ENCODE results near the gene PCP4. TPM values are rescaled to one million over a fixed set of nuclear protein-coding genes. Genes with fewer than 3 reads are reported as not detected.

The PCP4 gene
- total RNA-seq, 1 donor from 2014 or later: not detected

- no peaks in the 10 kb centered on the region for H3K36me3 Mint-ChIP-seq (ENCODE audit: unreplicated experiment)
- no peaks in the 10 kb centered on the region for H3K27me3 Mint-ChIP-seq (ENCODE audit: unreplicated experiment)
- no peaks in the 10 kb centered on the region for H3K4me1 Mint-ChIP-seq (ENCODE audit: unreplicated experiment)
- peaks cover 14% of the 10 kb centered on the region for H3K9me3 Mint-ChIP-seq (ENCODE audit: unreplicated experiment)
- no peak for DNase-seq (ENCODE audit: extremely low spot score, unreplicated experiment)
- H3K4me3 Mint-ChIP-seq (ENCODE audit: unreplicated experiment): no peak overlapping the region
- no peak overlapping the region for H3K27ac Mint-ChIP-seq (ENCODE audit: unreplicated experiment)
- TF ChIP-seq CTCF (IDR thresholded peaks at IDR 0.05): no peak
Measured at GRCh38 chr21:39904457-39904856, 37.2 kb downstream of the PCP4 start.

GRCh38 chr21:39908265-39908923, 41.2 kb downstream of the PCP4 start:
- Mint-ChIP-seq H3K4me3 (ENCODE audit: unreplicated experiment) (no peak overlapping the region), H3K4me1 (ENCODE audit: unreplicated experiment) (no peaks in the 10 kb centered on the region)
- DNase-seq (ENCODE audit: extremely low spot score, unreplicated experiment): no peak

GRCh38 chr21:39911286-39912199, 44.3 kb downstream of the PCP4 start:
- Mint-ChIP-seq H3K4me3 (ENCODE audit: unreplicated experiment) (no peak overlapping the region), H3K27me3 (ENCODE audit: unreplicated experiment) (no peaks in the 10 kb centered on the region)
- no peak for DNase-seq (ENCODE audit: extremely low spot score, unreplicated experiment)

More at GRCh38 chr21:39908265-39908923, 41.2 kb downstream of the PCP4 start:
- Mint-ChIP-seq H3K27me3 (ENCODE audit: unreplicated experiment) (no peaks in the 10 kb centered on the region), H3K9me3 (ENCODE audit: unreplicated experiment) (peaks cover 16% of the 10 kb centered on the region), H3K27ac (ENCODE audit: unreplicated experiment) (no peak overlapping the region), H3K36me3 (ENCODE audit: unreplicated experiment) (no peaks in the 10 kb centered on the region)
- TF ChIP-seq CTCF (IDR thresholded peaks at IDR 0.05): no peak

GRCh38 chr21:39913706-39914305, 46.6 kb downstream of the PCP4 start:
- TF ChIP-seq CTCF (IDR thresholded peaks at IDR 0.05): no peak

More at GRCh38 chr21:39911286-39912199, 44.3 kb downstream of the PCP4 start:
- TF ChIP-seq CTCF (IDR thresholded peaks at IDR 0.05): no peak
- Mint-ChIP-seq H3K9me3 (ENCODE audit: unreplicated experiment) (peaks cover 29% of the 10 kb centered on the region), H3K4me1 (ENCODE audit: unreplicated experiment) (no peaks in the 10 kb centered on the region), H3K27ac (ENCODE audit: unreplicated experiment) (no peak overlapping the region), H3K36me3 (ENCODE audit: unreplicated experiment) (no peaks in the 10 kb centered on the region)

GRCh38 chr21:39915881-39916280, 48.6 kb downstream of the PCP4 start:
- no peak overlapping the region for H3K4me3 Mint-ChIP-seq (ENCODE audit: unreplicated experiment)
- TF ChIP-seq CTCF (IDR thresholded peaks at IDR 0.05): no peak
- H3K27ac Mint-ChIP-seq (ENCODE audit: unreplicated experiment): no peak overlapping the region
- peaks cover 22% of the 10 kb centered on the region for H3K9me3 Mint-ChIP-seq (ENCODE audit: unreplicated experiment)
- H3K27me3 Mint-ChIP-seq (ENCODE audit: unreplicated experiment): no peaks in the 10 kb centered on the region
- H3K4me1 Mint-ChIP-seq (ENCODE audit: unreplicated experiment): no peaks in the 10 kb centered on the region
- DNase-seq (ENCODE audit: extremely low spot score, unreplicated experiment): no peak
- no peaks in the 10 kb centered on the region for H3K36me3 Mint-ChIP-seq (ENCODE audit: unreplicated experiment)

More at GRCh38 chr21:39913706-39914305, 46.6 kb downstream of the PCP4 start:
- Mint-ChIP-seq H3K27ac (ENCODE audit: unreplicated experiment) (no peak overlapping the region), H3K27me3 (ENCODE audit: unreplicated experiment) (no peaks in the 10 kb centered on the region), H3K36me3 (ENCODE audit: unreplicated experiment) (no peaks in the 10 kb centered on the region), H3K4me3 (ENCODE audit: unreplicated experiment) (no peak overlapping the region), H3K4me1 (ENCODE audit: unreplicated experiment) (no peaks in the 10 kb centered on the region), H3K9me3 (ENCODE audit: unreplicated experiment) (peaks cover 28% of the 10 kb centered on the region)
- DNase-seq (ENCODE audit: extremely low spot score, unreplicated experiment): no peak
